HG03095 (cell line): Measurements from ENCODE around the gene UQCC2.

Experiments
- ATAC-seq: cut with Tn5 transposase; IDR thresholded peaks from one replicate; pipeline ENCODE4 v1.9.1; 2021; ENCODE audit warnings: moderate library complexity; ENCODE audit not compliant: unreplicated experiment

The UQCC2 gene

GRCh38 chr6:33692078-33692759, 19.3 kb downstream of the UQCC2 start:
- ATAC-seq, result no peak

- no peak for ATAC-seq
Observed at GRCh38 chr6:33691456-33692077, 19.9 kb downstream of the UQCC2 start.

GRCh38 chr6:33690766-33691165, 20.7 kb downstream of the UQCC2 start:
- no peak for ATAC-seq

GRCh38 chr6:33689879-33690278, 21.6 kb downstream of the UQCC2 start:
- no peak for ATAC-seq

- ATAC-seq, result no peak
Observed at GRCh38 chr6:33689148-33689494, 22.4 kb downstream of the UQCC2 start.

- ATAC-seq, result no peak
Observed at GRCh38 chr6:33688451-33689147, 22.9 kb downstream of the UQCC2 start.

- no peak for ATAC-seq
Observed at GRCh38 chr6:33688006-33688405, 23.5 kb downstream of the UQCC2 start.

GRCh38 chr6:33686981-33687975, 24.2 kb downstream of the UQCC2 start:
- no peak for ATAC-seq

GRCh38 chr6:33686225-33686924, 25.1 kb downstream of the UQCC2 start:
- ATAC-seq, result no peak

GRCh38 chr6:33685411-33686224, 25.9 kb downstream of the UQCC2 start:
- no peak for ATAC-seq

- no peak for ATAC-seq
Observed at GRCh38 chr6:33684983-33685382, 26.5 kb downstream of the UQCC2 start.

- ATAC-seq, result no peak
Observed at GRCh38 chr6:33684428-33684896, 27.0 kb downstream of the UQCC2 start.

- ATAC-seq, result no peak
Observed at GRCh38 chr6:33683576-33684427, 27.7 kb downstream of the UQCC2 start.

GRCh38 chr6:33683051-33683571, 28.4 kb downstream of the UQCC2 start:
- ATAC-seq, result no peak

- ATAC-seq, result no peak
Observed at GRCh38 chr6:33682341-33682740, 29.2 kb downstream of the UQCC2 start.

GRCh38 chr6:33679761-33680160, 31.7 kb downstream of the UQCC2 start:
- ATAC-seq, result no peak

- ATAC-seq, result no peak
Observed at GRCh38 chr6:33678932-33679490, 32.5 kb downstream of the UQCC2 start.
